ENCODE measurements around the gene SCYL1. TPM values are rescaled to one million over a fixed set of nuclear protein-coding genes. Genes with fewer than 3 reads are reported as not detected.

The SCYL1 gene
- total and polyA plus RNA-seq, 2 of the 4 experiments (the other 2 are of a cell fraction), result 96.4 to 150 TPM

DNA sequence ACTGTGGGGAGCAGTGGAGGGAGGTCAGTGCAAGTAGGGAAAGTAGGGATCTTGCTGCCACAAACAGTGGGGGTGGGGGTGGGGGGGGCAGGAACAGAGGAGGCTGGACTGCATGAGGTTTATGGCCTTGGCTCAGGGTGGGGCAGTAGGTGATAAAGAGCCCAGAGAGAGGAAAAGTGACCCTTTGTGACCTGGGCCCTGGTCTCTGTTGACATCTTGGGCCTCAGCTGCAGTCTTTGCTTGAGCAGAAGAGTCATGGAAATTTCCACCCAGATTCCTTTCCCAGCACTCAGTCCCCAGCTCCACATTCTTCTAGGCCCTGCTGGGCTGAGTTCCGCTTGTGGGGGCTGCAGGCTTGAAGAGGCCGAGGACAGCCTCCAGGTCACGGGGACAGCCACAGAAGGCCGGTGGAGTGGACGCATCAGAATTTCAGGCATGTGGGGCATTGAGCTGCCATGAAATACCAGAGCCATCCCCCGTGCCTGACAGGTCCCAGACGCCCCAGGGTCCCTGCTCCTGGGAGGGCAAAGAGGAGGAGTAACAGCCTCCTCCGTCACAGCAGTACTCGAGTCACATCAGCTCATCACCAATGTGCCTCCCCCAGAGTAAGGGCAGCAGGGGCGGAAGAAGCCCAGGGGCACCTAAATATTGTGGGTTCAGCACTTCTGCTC is 35.7 kb upstream of the SCYL1 start:
- ChIA-PET POLR2A (ENCODE audit: unreplicated experiment) (interaction anchor here (0.6 to 9.6 kb wide), 7 partner anchors 11 to 69 kb away, joined by 3 to 400 read pairs (median 16); partner anchors contain the start of genes MALAT1 and NEAT1), CTCF (interaction anchor here (0.7 to 1.4 kb wide), 3 partner anchors 9 to 17 kb away, joined by 3 to 5 read pairs (median 3); partner anchors contain the start of gene MALAT1)
- H3K4me3 ChIP-seq (ENCODE audit: insufficient read depth, low read depth, low read length), result no peak overlapping the region
- peak overlapping the region; percentile 93 for H4K5ac ChIP-seq (ENCODE audit: low read depth, low read length)
- peak overlapping the region; percentile 96 for H2BK20ac ChIP-seq (ENCODE audit: low read depth, low read length)
- WGBS, 2 experiments (ENCODE audit: extremely low coverage in 2 of 2, insufficient read length in 1 of 2), result 9% methylated on average over 6 of the region's 10 CpGs; no CpG with 5 or more reads in 1 of the 2 experiments
- DNase-seq (peak; percentile 90), ATAC-seq (ENCODE audit: low read depth) (peak; percentile 21)
- H3K79me1 ChIP-seq (ENCODE audit: low read depth in 1 of 2, low read length in 2 of 2), result peaks cover 18 to 72% of the 10 kb centered on the region in 2 experiments
- H2BK15ac ChIP-seq (ENCODE audit: low read depth, low read length), result peak overlapping the region; percentile 87; the same call in 2 of the 3 replicates
- dilution Hi-C loops (cut with HindIII; ENCODE audit: low sequenced_read_pairs, unreplicated experiment) (no loop called here), intact Hi-C loops (cut with micrococcal nuclease) (no loop called here), in situ Hi-C loops (cut with MboI; ENCODE audit: low sequenced_read_pairs) (no loop called here)
- peak overlapping the region; percentile 97 for H2BK120ac ChIP-seq (ENCODE audit: low read depth, low read length)
- peaks cover 23% of the 10 kb centered on the region for H3K9me1 ChIP-seq (ENCODE audit: insufficient read depth, low read length)
- H3K27ac ChIP-seq (ENCODE audit: insufficient read depth, low read length), result peak overlapping the region; percentile 85
- H3K4me2 ChIP-seq (ENCODE audit: low read depth, low read length), result peak overlapping the region; percentile 16
- H3K18ac ChIP-seq (ENCODE audit: low read depth, low read length), result peak overlapping the region; percentile 90
- peak overlapping the region; percentile 78 to 93 for H4K8ac ChIP-seq (ENCODE audit: low read depth in 2 of 2, low read length in 2 of 2)
- H3K36me3 ChIP-seq (ENCODE audit: control insufficient read depth, insufficient read depth, low read length), result no peaks in the 10 kb centered on the region
- peak overlapping the region; percentile 91 for H3K56ac ChIP-seq (ENCODE audit: extremely low read depth, insufficient read depth, low read length)
- H4K91ac ChIP-seq (ENCODE audit: insufficient read depth, low read depth, low read length), result peak overlapping the region; percentile 97
- H3K27me3 ChIP-seq (ENCODE audit: control insufficient read depth, insufficient read depth, low read length), result no peaks in the 10 kb centered on the region
- peak overlapping the region; percentile 69 for H3K9ac ChIP-seq (ENCODE audit: low read depth, low read length)
- no peaks in the 10 kb centered on the region for H3K9me3 ChIP-seq (ENCODE audit: control insufficient read depth, insufficient read depth, low read length)
- H3K4me1 ChIP-seq (ENCODE audit: control insufficient read depth, insufficient read depth, low read length), result peaks cover 57% of the 10 kb centered on the region
- H3K23ac ChIP-seq (ENCODE audit: low read depth, low read length), result peak overlapping the region; percentile 93
- H2AFZ ChIP-seq (replicated peaks; ENCODE audit: low read length, poor library complexity), result peak overlapping the region; percentile 77
- BruUV-seq (replicated peaks), result no TSS peak
- H4K20me1 ChIP-seq (ENCODE audit: insufficient read depth, low read length), result no peaks in the 10 kb centered on the region; the same call in 1 of the 2 replicates
- peak overlapping the region; percentile 98 for H3K4ac ChIP-seq (ENCODE audit: low read depth, low read length)
- H2AK9ac ChIP-seq (replicated peaks; ENCODE audit: low read depth, low read length, poor library complexity), result peak overlapping the region; percentile 97
- peak overlapping the region; percentile 98 for H2AK5ac ChIP-seq (ENCODE audit: low read depth, low read length)
- H3K14ac ChIP-seq (replicated peaks; ENCODE audit: low read depth, low read length), result peak overlapping the region; percentile 93
- peak overlapping the region; percentile 93 for H2BK5ac ChIP-seq (ENCODE audit: low read depth, low read length, poor library complexity, severe bottlenecking)
- TF ChIP-seq SMC3 (IDR thresholded peaks at IDR 0.05; ENCODE audit: low read depth, low read length) (no peak), POLR2A (IDR thresholded peaks at IDR 0.05; ENCODE audit: low read depth, low read length) (no peak), MAFK (IDR thresholded peaks at IDR 0.05; ENCODE audit: low read depth, low read length) (peak; percentile 52), RFX5 (IDR thresholded peaks at IDR 0.05; ENCODE audit: low read depth, low read length) (no peak), RAD21 (IDR thresholded peaks at IDR 0.05; ENCODE audit: low read length) (peak; percentile 22; the same call in 1 of the 2 replicates), CHD1 (IDR thresholded peaks at IDR 0.05; ENCODE audit: low read depth, low read length) (no peak; the same call in 1 of the 2 replicates), MAZ (IDR thresholded peaks at IDR 0.05; ENCODE audit: borderline replicate concordance, low read depth, low read length) (peak; percentile 72), MXI1 (IDR thresholded peaks at IDR 0.05; ENCODE audit: borderline replicate concordance, low read depth, low read length) (no peak), NFE2L2 (IDR thresholded peaks at IDR 0.05; ENCODE audit: low read depth, low read length) (no peak), RCOR1 (IDR thresholded peaks at IDR 0.05; ENCODE audit: insufficient replicate concordance, low read length) (no peak), CEBPB (IDR thresholded peaks at IDR 0.05; ENCODE audit: low read depth, low read length) (no peak)
- TF ChIP-seq, protein P1, sequence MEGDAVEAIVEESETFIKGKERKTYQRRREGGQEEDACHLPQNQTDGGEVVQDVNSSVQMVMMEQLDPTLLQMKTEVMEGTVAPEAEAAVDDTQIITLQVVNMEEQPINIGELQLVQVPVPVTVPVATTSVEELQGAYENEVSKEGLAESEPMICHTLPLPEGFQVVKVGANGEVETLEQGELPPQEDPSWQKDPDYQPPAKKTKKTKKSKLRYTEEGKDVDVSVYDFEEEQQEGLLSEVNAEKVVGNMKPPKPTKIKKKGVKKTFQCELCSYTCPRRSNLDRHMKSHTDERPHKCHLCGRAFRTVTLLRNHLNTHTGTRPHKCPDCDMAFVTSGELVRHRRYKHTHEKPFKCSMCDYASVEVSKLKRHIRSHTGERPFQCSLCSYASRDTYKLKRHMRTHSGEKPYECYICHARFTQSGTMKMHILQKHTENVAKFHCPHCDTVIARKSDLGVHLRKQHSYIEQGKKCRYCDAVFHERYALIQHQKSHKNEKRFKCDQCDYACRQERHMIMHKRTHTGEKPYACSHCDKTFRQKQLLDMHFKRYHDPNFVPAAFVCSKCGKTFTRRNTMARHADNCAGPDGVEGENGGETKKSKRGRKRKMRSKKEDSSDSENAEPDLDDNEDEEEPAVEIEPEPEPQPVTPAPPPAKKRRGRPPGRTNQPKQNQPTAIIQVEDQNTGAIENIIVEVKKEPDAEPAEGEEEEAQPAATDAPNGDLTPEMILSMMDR (conservative IDR thresholded peaks at IDR 0.05; ENCODE audit: low read depth, low read length), result no peak
- TF ChIP-seq, protein P2, sequence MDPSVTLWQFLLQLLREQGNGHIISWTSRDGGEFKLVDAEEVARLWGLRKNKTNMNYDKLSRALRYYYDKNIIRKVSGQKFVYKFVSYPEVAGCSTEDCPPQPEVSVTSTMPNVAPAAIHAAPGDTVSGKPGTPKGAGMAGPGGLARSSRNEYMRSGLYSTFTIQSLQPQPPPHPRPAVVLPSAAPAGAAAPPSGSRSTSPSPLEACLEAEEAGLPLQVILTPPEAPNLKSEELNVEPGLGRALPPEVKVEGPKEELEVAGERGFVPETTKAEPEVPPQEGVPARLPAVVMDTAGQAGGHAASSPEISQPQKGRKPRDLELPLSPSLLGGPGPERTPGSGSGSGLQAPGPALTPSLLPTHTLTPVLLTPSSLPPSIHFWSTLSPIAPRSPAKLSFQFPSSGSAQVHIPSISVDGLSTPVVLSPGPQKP (IDR thresholded peaks at IDR 0.05; ENCODE audit: borderline replicate concordance, low read depth, low read length), result no peak
- TF ChIP-seq, protein P3, sequence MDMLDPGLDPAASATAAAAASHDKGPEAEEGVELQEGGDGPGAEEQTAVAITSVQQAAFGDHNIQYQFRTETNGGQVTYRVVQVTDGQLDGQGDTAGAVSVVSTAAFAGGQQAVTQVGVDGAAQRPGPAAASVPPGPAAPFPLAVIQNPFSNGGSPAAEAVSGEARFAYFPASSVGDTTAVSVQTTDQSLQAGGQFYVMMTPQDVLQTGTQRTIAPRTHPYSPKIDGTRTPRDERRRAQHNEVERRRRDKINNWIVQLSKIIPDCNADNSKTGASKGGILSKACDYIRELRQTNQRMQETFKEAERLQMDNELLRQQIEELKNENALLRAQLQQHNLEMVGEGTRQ (IDR thresholded peaks at IDR 0.05; ENCODE audit: low read depth, low read length), result peak; percentile 72

All from IMR-90 (cell line).